SHP77 treated with DMSO at 0.1 percent for 48 hours (cell line): ENCODE results near the gene CRYBB2.
"Not testable (repeated sequence)": the region's sequence is repeated elsewhere in the genome, so short reads cannot be mapped to it uniquely, and the experiment has no call there.

Source experiments
- DNase-seq: peaks from one replicate; lab custom pipeline; 2025; lab: John Stamatoyannopoulos, UW

Gene CRYBB2

GRCh38 chr22:25199731-25200520 is 19.5 kb upstream of the CRYBB2 start, which contains the start of gene CRYBB3:
TSS of gene CRYBB3 (plus strand) at chr22:25199858. CDS start at chr22:25201397, 1,539 bp downstream.
- no peak for DNase-seq

GRCh38 chr22:25200967-25201366 is 18.5 kb upstream of the CRYBB2 start:
- no peak for DNase-seq

- DNase-seq: no peak
Measured at GRCh38 chr22:25201557-25202273, 17.7 kb upstream of the CRYBB2 start.

GRCh38 chr22:25202290-25202921 is 17.0 kb upstream of the CRYBB2 start:
- peak; percentile 16 for DNase-seq

GRCh38 chr22:25203082-25203481 is 16.4 kb upstream of the CRYBB2 start:
- no peak for DNase-seq

GRCh38 chr22:25204547-25204946 is 14.9 kb upstream of the CRYBB2 start:
- DNase-seq: not testable (repeated sequence)

- DNase-seq: no peak
Measured at GRCh38 chr22:25205847-25206246, 13.6 kb upstream of the CRYBB2 start.

GRCh38 chr22:25206998-25207397 is 12.4 kb upstream of the CRYBB2 start:
- no peak for DNase-seq

- no peak for DNase-seq
Measured at GRCh38 chr22:25207553-25208157, 11.8 kb upstream of the CRYBB2 start.

GRCh38 chr22:25208328-25208727 is 11.1 kb upstream of the CRYBB2 start:
- no peak for DNase-seq

- DNase-seq: no peak
Measured at GRCh38 chr22:25208743-25209505, 10.5 kb upstream of the CRYBB2 start.

- DNase-seq: no peak
Measured at GRCh38 chr22:25210793-25211192, 8.6 kb upstream of the CRYBB2 start.

GRCh38 chr22:25212337-25212736 is 7.1 kb upstream of the CRYBB2 start:
- DNase-seq: no peak

GRCh38 chr22:25213221-25213620 is 6.2 kb upstream of the CRYBB2 start:
- DNase-seq: no peak

- no peak for DNase-seq
Measured at GRCh38 chr22:25216230-25216629, 3.2 kb upstream of the CRYBB2 start.

- no peak for DNase-seq
Measured at GRCh38 chr22:25219948-25220442, 556 bp downstream of the CRYBB2 start.

- no peak for DNase-seq
Measured at GRCh38 chr22:25221790-25222189, 2.4 kb downstream of the CRYBB2 start.

GRCh38 chr22:25223269-25223850 is 3.9 kb downstream of the CRYBB2 start:
- DNase-seq: no peak

GRCh38 chr22:25228822-25229221 is 9.4 kb downstream of the CRYBB2 start:
- DNase-seq: no peak

- not testable (repeated sequence) for DNase-seq
Measured at GRCh38 chr22:25230760-25231159, 11.3 kb downstream of the CRYBB2 start.

GRCh38 chr22:25232301-25232700 is 12.9 kb downstream of the CRYBB2 start:
- no peak for DNase-seq
